Activated CD8-positive, alpha-beta memory T cell treated with anti-CD3 and anti-CD28 coated beads for 24 hours (primary cell): Measurements from ENCODE around the gene ZBTB14.

ENCODE experiments used
- DNase-seq: peaks from one replicate; pipeline ENCODE4 v3.0.0-alpha.2; 2020

The ZBTB14 gene

GRCh38 chr18:5287854-5288253 is 7.7 kb downstream of the ZBTB14 start:
- DNase-seq, result no peak

GRCh38 chr18:5286525-5286924 is 9.0 kb downstream of the ZBTB14 start:
- no peak for DNase-seq

- no peak for DNase-seq
Observed at GRCh38 chr18:5285326-5285725, 10.2 kb downstream of the ZBTB14 start.

DNA sequence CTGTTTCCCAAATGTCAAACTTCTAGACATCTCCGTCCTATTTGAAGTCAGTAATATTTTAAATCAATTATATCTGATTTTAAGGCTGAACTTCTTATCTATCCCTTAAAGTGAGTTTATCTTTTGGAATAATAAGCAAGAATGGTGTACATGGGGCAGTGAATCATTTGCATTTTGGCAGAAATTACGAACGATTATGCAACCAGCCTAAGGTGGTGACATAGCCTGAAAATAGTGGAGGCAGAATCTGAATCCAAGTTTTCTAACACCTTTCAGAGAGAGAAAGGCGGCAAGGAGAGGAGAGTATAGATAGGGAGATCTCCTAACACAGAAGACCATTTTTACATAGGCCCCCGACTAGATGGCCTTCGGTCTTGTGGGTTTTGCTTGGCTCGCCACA is 10.7 kb downstream of the ZBTB14 start:
- DNase-seq, result no peak

DNA sequence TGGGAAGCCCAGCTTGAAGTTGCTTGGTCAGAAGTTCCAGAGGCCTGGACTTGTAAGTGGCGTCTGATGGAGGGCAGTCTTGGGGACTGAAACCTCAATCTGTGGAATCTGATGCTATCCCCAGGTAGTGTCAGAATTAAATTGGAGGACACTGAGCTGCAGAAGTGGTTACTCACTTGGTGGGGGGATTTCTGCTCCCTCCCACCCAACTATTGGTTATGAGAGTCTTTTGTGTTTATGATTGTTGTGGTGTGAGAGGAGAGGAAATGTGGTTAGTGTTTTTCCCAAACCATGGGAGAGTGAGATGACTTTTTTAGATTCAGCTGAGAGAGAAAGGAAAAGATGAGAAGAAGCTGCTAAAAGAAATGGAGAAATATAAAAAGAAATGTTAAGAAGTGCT is 12.8 kb downstream of the ZBTB14 start:
- DNase-seq, result no peak

GRCh38 chr18:5276947-5277346 is 18.6 kb downstream of the ZBTB14 start:
- no peak for DNase-seq

DNA sequence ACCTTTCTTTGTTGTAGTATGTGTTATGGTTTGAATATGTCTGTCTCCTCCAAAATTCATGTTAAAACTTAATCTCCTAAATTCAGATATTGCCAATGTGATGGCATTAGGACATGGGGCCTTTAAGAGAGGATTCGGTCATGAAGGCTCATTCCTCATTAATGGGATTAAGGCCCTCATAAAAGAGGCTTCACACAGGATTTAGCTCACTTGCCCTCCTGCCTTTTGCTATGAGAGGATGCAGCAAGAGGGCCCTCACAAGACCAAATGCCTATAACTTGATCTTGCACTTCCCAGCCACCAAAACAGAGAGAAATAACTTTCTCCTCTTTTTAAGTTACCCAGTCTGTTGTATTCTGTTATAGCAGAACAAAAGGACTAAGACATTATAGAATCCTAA is 19.7 kb downstream of the ZBTB14 start:
- no peak for DNase-seq

- DNase-seq, result no peak
Observed at GRCh38 chr18:5268874-5269273, 26.7 kb downstream of the ZBTB14 start.

GRCh38 chr18:5266721-5267120 is 28.8 kb downstream of the ZBTB14 start:
- DNase-seq, result no peak

DNA sequence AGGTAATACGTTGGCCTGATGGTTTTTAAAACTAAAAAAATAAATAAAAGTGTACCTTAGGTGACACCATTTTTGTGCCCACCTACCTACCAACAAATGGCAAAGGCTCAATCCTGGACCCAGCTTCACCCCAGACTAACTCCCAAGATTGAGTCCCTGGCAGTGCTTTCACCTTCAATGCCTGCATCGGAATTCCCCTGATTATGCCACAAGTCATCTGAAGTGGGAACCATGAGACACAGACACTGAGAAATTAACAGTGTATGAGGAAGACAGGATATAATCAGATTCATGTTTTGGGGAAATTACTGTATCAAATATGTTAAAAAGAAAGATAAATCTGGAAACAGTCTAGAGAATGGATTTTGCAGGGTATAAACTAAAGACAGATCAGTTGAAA is 41.6 kb downstream of the ZBTB14 start:
- no peak for DNase-seq

- DNase-seq, result no peak
Observed at GRCh38 chr18:5251117-5251516, 44.4 kb downstream of the ZBTB14 start.

- DNase-seq, result no peak
Observed at GRCh38 chr18:5250603-5251002, 44.9 kb downstream of the ZBTB14 start.

- DNase-seq, result no peak
Observed at GRCh38 chr18:5244941-5245340, 50.6 kb downstream of the ZBTB14 start.

DNA sequence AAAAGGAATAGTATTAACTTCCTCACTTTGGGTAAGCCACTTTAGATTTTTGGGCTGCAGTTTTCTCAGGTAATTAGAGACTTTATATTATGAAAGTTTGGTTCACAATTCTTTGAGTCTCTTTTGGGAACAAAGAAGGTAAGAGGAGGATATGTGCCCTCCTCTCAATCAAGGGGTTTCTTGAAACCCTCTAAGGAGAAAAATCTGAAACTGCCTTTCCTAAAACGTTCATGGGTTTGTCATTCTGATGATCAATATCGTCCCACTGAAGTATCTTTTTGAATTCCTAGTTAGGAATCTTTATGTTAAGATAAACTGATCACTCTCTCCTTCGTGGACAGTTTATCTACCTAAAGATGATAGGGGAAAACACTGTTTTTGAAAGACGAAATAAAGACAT is 56.1 kb downstream of the ZBTB14 start:
- no peak for DNase-seq
